ENCODE measurements around the gene TMEM200B.

DNA sequence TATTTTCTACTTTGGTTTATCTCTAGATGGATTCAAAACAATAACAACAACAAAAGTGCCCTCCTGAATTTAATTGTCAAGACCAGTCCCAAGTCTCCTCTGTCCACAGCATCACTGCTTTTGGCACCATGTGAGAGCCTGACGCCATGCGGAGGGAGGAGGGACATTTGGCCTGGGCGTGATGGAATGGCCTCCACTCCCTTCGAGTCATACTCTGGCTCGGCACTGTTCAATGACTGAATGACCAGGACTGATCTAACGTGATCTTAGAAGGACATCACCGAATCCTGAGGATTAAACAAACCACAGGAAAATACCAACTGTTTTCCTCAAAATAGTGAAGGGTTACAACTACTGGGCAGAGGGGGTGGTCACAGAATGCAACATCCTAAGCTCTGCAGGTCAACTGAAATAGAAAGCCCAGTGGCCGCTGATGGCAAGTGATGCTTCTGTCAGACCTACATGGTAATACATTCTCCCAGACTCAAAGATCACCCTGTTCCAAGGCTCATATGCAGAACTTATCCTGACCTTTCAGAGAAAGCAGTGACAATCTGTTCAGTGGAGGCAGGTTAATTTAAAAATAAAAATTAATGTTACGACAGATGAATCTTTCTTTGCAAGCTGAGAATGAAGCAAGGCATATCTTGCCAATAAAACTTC, 38.9 kb upstream of the TMEM200B start:
- TF ChIP-seq, protein P1, sequence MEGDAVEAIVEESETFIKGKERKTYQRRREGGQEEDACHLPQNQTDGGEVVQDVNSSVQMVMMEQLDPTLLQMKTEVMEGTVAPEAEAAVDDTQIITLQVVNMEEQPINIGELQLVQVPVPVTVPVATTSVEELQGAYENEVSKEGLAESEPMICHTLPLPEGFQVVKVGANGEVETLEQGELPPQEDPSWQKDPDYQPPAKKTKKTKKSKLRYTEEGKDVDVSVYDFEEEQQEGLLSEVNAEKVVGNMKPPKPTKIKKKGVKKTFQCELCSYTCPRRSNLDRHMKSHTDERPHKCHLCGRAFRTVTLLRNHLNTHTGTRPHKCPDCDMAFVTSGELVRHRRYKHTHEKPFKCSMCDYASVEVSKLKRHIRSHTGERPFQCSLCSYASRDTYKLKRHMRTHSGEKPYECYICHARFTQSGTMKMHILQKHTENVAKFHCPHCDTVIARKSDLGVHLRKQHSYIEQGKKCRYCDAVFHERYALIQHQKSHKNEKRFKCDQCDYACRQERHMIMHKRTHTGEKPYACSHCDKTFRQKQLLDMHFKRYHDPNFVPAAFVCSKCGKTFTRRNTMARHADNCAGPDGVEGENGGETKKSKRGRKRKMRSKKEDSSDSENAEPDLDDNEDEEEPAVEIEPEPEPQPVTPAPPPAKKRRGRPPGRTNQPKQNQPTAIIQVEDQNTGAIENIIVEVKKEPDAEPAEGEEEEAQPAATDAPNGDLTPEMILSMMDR (IDR thresholded peaks at IDR 0.05): no peak
- TF ChIP-seq POLR2A (IDR thresholded peaks at IDR 0.05) (no peak), POLR2AphosphoS5 (IDR thresholded peaks at IDR 0.05; ENCODE audit: insufficient read depth in 1 of 2, low read depth in 1 of 2) (no peak)
